ENCODE measurements around the gene DYRK3.

DNA sequence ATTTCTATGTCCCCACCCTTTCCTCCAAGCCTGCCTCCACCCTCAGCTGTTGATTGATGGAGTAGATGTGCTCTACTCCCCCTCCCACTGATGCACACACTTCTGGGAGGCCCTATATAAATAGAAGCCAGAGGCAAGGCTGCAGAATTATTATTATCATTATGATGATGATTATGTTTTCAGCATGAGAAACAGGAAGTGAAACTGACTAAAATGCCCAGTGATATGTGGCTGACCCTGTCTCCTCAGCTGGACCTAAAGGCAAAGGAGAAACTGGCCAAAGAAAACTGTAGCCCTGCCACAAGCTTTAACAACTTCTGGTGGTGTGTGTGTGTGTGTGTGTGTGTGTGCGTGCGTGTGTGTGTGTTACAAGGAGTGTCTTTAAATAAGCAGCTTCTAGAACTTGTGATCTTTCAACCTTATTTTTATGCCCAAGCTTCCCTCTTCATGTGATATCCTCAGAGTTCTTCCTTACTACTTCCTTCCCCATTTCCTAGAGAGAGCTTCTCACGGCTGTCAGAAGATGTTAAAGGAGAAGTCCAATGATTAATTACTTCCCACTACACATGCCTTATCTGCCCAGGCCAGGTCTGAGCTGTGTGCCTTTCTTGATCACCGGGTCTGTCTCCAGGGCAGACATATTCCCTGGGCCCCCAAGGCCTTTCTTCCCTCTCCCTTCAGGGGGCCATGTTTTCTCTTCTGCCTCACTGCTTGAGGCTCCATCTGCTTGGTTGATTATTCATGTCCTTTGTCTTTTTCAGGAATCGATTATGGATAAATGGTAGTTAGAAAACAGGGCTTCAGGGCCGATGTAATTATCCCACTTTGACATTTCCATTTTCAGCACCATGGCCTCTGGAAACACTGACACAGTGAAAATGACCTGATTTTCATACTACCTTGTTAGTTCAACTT, 37.8 kb downstream of the DYRK3 start:
- TF ChIP-seq POLR2AphosphoS5 (IDR thresholded peaks at IDR 0.05) (no peak), CTCF (IDR thresholded peaks at IDR 0.05) (no peak), POLR2A (IDR thresholded peaks at IDR 0.05) (no peak), EP300 (IDR thresholded peaks at IDR 0.05) (no peak)
